T-helper 2 cell treated with Interferon-gamma antibody and Interleukin-4, amounts not matched to agents 5 μg/mL and 100 μg/mL, for 36 hours (primary cell): ENCODE data around the gene F2R.

Experiments
- DNase-seq: peaks from one replicate; pipeline ENCODE4 v3.0.0; 2021; ENCODE audit warnings: low spot score
- H3K27ac Mint-ChIP-seq: one replicate; pipeline ENCODE4 v1.8.0; 2021; ENCODE audit warnings: mild to moderate bottlenecking, mixed read lengths
- H3K27me3 Mint-ChIP-seq: one replicate; pipeline ENCODE4 v1.8.0; 2021; ENCODE audit warnings: low read depth, mixed read lengths
- H3K36me3 Mint-ChIP-seq: one replicate; pipeline ENCODE4 v1.8.0; 2021; ENCODE audit warnings: low read depth, mixed read lengths
- H3K4me1 Mint-ChIP-seq: one replicate; pipeline ENCODE4 v1.8.0; 2021; ENCODE audit warnings: low read depth, mixed read lengths
- H3K4me3 Mint-ChIP-seq: one replicate; pipeline ENCODE4 v1.8.0; 2022; ENCODE audit warnings: mild to moderate bottlenecking, moderate library complexity, mixed read lengths
- H3K9me3 Mint-ChIP-seq: one replicate; pipeline ENCODE4 v1.8.0; 2021; ENCODE audit warnings: mixed read lengths

F2R gene

GRCh38 chr5:76694317-76694716 lies 21.6 kb upstream of the F2R start:
- peaks cover 48% of the 10 kb centered on the region for H3K36me3 Mint-ChIP-seq
- no peaks in the 10 kb centered on the region for H3K27me3 Mint-ChIP-seq
- H3K4me1 Mint-ChIP-seq = peaks cover 22% of the 10 kb centered on the region
- no peak for DNase-seq
- H3K4me3 Mint-ChIP-seq = no peak overlapping the region
- H3K27ac Mint-ChIP-seq = no peak overlapping the region
- H3K9me3 Mint-ChIP-seq = no peaks in the 10 kb centered on the region

- Mint-ChIP-seq H3K36me3 (peaks cover 40% of the 10 kb centered on the region), H3K4me3 (no peak overlapping the region), H3K9me3 (no peaks in the 10 kb centered on the region), H3K4me1 (peaks cover 17% of the 10 kb centered on the region), H3K27me3 (no peaks in the 10 kb centered on the region), H3K27ac (no peak overlapping the region)
- DNase-seq = no peak
These were observed 20.6 kb upstream of the F2R start for GRCh38 chr5:76695346-76695745.

GRCh38 chr5:76696251-76696650 lies 19.7 kb upstream of the F2R start:
- Mint-ChIP-seq H3K36me3 (peaks cover 44% of the 10 kb centered on the region), H3K4me3 (no peak overlapping the region), H3K9me3 (no peaks in the 10 kb centered on the region), H3K4me1 (peaks cover 13% of the 10 kb centered on the region), H3K27me3 (no peaks in the 10 kb centered on the region), H3K27ac (no peak overlapping the region)
- DNase-seq = no peak

- H3K4me1 Mint-ChIP-seq = peaks cover 5% of the 10 kb centered on the region
- H3K4me3 Mint-ChIP-seq = no peak overlapping the region
- peaks cover 53% of the 10 kb centered on the region for H3K36me3 Mint-ChIP-seq
- no peak for DNase-seq
- H3K27ac Mint-ChIP-seq = no peak overlapping the region
- H3K9me3 Mint-ChIP-seq = no peaks in the 10 kb centered on the region
- H3K27me3 Mint-ChIP-seq = no peaks in the 10 kb centered on the region
These were observed 18.3 kb upstream of the F2R start for GRCh38 chr5:76697670-76698069.

GRCh38 chr5:76700571-76700970 lies 15.4 kb upstream of the F2R start:
- no peaks in the 10 kb centered on the region for H3K9me3 Mint-ChIP-seq

GRCh38 chr5:76701298-76701697 lies 14.6 kb upstream of the F2R start:
- Mint-ChIP-seq H3K36me3 (peaks cover 39% of the 10 kb centered on the region), H3K9me3 (no peaks in the 10 kb centered on the region), H3K4me1 (peaks cover 3% of the 10 kb centered on the region), H3K27me3 (no peaks in the 10 kb centered on the region), H3K27ac (no peak overlapping the region), H3K4me3 (no peak overlapping the region)
- DNase-seq = no peak

More at GRCh38 chr5:76700571-76700970, 15.4 kb upstream of the F2R start:
- Mint-ChIP-seq H3K36me3 (peaks cover 40% of the 10 kb centered on the region), H3K4me1 (peaks cover 5% of the 10 kb centered on the region), H3K27ac (no peak overlapping the region), H3K27me3 (no peaks in the 10 kb centered on the region), H3K4me3 (no peak overlapping the region)
- no peak for DNase-seq

- H3K27me3 Mint-ChIP-seq = no peaks in the 10 kb centered on the region
- no peaks in the 10 kb centered on the region for H3K9me3 Mint-ChIP-seq
- peaks cover 37% of the 10 kb centered on the region for H3K36me3 Mint-ChIP-seq
- H3K27ac Mint-ChIP-seq = no peak overlapping the region
- peaks cover 3% of the 10 kb centered on the region for H3K4me1 Mint-ChIP-seq
- no peak overlapping the region for H3K4me3 Mint-ChIP-seq
- DNase-seq = no peak
These were observed 12.2 kb upstream of the F2R start for GRCh38 chr5:76703707-76704106.

GRCh38 chr5:76704131-76704663 lies 11.7 kb upstream of the F2R start:
- H3K9me3 Mint-ChIP-seq = no peaks in the 10 kb centered on the region
- no peaks in the 10 kb centered on the region for H3K27me3 Mint-ChIP-seq
- H3K27ac Mint-ChIP-seq = no peak overlapping the region
- DNase-seq = no peak
- H3K4me3 Mint-ChIP-seq = no peak overlapping the region
- peaks cover 32% of the 10 kb centered on the region for H3K36me3 Mint-ChIP-seq
- no peaks in the 10 kb centered on the region for H3K4me1 Mint-ChIP-seq

- Mint-ChIP-seq H3K36me3 (peaks cover 32% of the 10 kb centered on the region), H3K27ac (no peak overlapping the region), H3K4me3 (no peak overlapping the region), H3K9me3 (no peaks in the 10 kb centered on the region), H3K27me3 (no peaks in the 10 kb centered on the region), H3K4me1 (peaks cover 4% of the 10 kb centered on the region)
- DNase-seq = no peak
These were observed 10.4 kb upstream of the F2R start for GRCh38 chr5:76705574-76705973.

GRCh38 chr5:76709762-76710161 lies 6.2 kb upstream of the F2R start:
- peaks cover 12% of the 10 kb centered on the region for H3K36me3 Mint-ChIP-seq
- H3K9me3 Mint-ChIP-seq = no peaks in the 10 kb centered on the region
- H3K27ac Mint-ChIP-seq = no peak overlapping the region
- peaks cover 11% of the 10 kb centered on the region for H3K27me3 Mint-ChIP-seq
- DNase-seq = no peak
- peaks cover 24% of the 10 kb centered on the region for H3K4me1 Mint-ChIP-seq
- no peak overlapping the region for H3K4me3 Mint-ChIP-seq

GRCh38 chr5:76710991-76711390 lies 4.9 kb upstream of the F2R start:
- peak overlapping the region; percentile 6 for H3K27ac Mint-ChIP-seq

GRCh38 chr5:76714751-76715485 lies 1.0 kb upstream of the F2R start:
- Mint-ChIP-seq H3K27me3 (peaks cover 28% of the 10 kb centered on the region), H3K9me3 (no peaks in the 10 kb centered on the region), H3K27ac (peak overlapping the region; percentile 35), H3K4me3 (peak overlapping the region; percentile 82), H3K4me1 (peaks cover 31% of the 10 kb centered on the region), H3K36me3 (peaks cover 4% of the 10 kb centered on the region)
- DNase-seq = no peak

More at GRCh38 chr5:76710991-76711390, 4.9 kb upstream of the F2R start:
- Mint-ChIP-seq H3K36me3 (peaks cover 9% of the 10 kb centered on the region), H3K27me3 (peaks cover 14% of the 10 kb centered on the region), H3K4me3 (peak overlapping the region; percentile 31), H3K9me3 (no peaks in the 10 kb centered on the region), H3K4me1 (peaks cover 24% of the 10 kb centered on the region)
- DNase-seq = no peak

GRCh38 chr5:76715486-76715735 lies 515 bp upstream of the F2R start:
- no peak for DNase-seq

GRCh38 chr5:76716456-76717157 lies 681 bp downstream of the F2R start:
- DNase-seq = no peak
- peaks cover 28% of the 10 kb centered on the region for H3K27me3 Mint-ChIP-seq

More at GRCh38 chr5:76715486-76715735, 515 bp upstream of the F2R start:
- Mint-ChIP-seq H3K9me3 (no peaks in the 10 kb centered on the region), H3K4me1 (peaks cover 29% of the 10 kb centered on the region), H3K4me3 (peak overlapping the region; percentile 82), H3K27ac (peak overlapping the region; percentile 26), H3K36me3 (peaks cover 4% of the 10 kb centered on the region), H3K27me3 (peaks cover 28% of the 10 kb centered on the region)

More at GRCh38 chr5:76716456-76717157, 681 bp downstream of the F2R start:
- Mint-ChIP-seq H3K4me3 (peak overlapping the region; percentile 82), H3K9me3 (no peaks in the 10 kb centered on the region), H3K4me1 (peaks cover 20% of the 10 kb centered on the region), H3K27ac (peak overlapping the region; percentile 6), H3K36me3 (peaks cover 2% of the 10 kb centered on the region)
